Amygdala (tissue), 56 donors: ENCODE results near the gene AP1G2.
"Not testable (repeated sequence)": the region's sequence is repeated elsewhere in the genome, so short reads cannot be mapped to it uniquely, and the experiment has no call there.

Experiments used
- DNase-seq, 56 donors: peaks; one replicate each; lab custom pipeline; 2025; lab: John Stamatoyannopoulos, UW

The AP1G2 gene

DNA sequence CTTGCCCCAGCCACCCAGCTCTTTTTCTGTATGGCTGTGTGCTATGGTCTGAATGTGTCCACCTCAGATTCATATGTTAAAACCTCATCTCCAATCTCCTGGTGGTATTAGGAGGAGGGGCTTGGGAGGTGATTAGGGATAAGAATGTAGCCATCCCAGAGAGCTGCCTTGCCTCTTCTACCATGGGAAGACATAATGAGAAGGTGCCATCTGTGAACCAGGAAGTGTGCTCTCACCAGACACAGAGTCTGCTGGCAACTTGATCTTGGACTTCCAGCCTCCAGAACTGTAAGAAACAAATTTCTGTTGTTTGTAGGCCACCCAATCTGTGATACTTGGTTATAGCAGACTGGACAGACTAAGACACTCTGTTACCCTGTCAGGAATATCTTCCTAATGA lies 33.8 kb upstream of the AP1G2 start:
- DNase-seq = no peak

DNA sequence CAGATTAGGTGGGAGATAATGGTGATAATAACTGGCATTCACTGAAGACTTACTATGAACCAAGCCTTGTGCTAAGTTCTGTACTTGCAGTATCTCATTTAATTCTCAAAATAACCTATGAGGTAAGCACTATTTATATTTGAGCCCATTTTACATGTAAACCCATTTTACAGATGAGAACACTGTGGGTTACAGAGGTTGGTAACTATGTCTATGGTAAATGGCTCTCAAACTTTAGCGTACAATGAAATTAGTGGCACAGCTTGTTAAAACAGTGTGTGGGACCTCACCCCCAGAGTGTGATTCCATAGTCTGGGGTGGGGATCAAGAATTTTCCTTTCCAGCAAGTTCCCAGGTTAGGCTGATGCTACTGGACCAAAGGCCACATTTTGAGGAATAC lies 33.2 kb upstream of the AP1G2 start:
- no peak for DNase-seq

DNA sequence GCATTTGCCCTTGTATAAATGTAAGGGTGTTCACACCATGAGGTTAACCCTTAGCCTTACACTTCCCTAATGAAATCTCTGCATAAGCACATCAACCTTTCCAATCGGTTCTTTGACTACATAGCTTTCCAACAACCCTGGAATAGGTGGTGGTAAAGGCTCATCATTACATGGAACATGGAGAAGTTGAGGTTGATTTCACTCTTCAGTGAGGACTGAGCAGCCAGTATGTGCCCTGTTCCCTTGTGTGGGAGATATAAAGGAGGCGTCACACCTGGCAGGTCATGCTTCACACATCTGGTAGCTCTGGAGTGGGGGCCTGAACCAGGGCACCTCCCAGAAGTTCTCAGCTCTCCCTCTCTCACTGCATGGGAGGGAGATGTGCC lies 32.7 kb upstream of the AP1G2 start:
- DNase-seq = no peak

DNA sequence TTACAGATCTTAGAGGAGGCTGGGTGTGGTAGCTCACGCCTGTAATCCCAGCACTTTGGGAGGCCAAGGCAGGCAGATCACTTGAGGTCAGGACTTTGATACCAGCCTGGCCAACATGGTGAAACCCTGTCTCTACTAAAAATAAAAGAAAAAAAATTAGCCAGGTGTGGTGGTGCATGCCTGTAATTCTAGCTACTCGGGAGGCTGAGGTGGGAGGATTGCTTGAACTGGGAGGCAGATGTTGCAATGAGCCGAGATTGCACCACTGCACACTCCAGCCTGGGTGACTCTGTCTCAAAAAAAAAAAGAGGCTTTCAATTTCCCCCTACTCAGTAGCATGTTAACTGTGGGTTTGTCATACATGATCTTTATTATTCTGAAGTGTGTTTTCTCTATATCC lies 26.6 kb upstream of the AP1G2 start:
- DNase-seq = not testable (repeated sequence)

DNA sequence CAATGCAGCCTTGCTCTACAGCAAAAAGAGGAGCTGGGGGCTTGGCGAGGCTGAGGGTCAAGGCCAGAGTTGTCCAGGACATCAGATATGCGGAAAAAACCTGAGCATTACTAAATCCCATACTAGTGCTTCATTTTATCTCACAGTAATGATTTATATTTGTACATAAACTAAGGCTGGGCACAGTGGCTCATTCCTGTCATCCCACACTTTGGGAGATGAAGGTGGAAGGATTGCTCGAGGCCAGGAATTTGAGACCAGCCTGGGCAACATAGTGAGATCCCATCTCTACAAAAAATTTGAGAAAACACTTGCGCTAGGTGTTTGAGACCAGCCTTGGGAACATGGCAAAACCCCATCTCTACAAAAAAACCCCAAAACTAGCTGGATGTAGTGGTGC lies 22.6 kb upstream of the AP1G2 start:
- DNase-seq = no peak

DNA sequence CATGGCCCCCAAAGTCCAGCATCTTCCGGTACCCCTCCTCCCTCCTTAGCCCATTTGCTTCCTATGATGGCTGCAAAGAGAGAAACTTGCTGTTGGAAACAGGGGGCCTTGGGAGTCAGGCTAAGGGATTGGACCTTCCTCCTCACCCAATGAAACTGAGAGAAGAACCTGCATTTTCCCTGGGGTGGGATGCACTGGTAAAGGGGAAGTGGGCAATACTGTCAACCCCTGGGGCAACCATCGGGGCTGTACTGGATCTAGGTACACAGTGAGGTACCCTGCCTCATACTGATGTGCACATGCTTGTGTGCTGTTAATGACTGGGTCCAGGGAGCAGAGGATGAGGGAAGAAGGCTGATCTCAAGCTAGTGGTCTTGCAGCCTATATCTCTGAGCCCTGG lies 22.0 kb upstream of the AP1G2 start:
- DNase-seq = no peak

DNA sequence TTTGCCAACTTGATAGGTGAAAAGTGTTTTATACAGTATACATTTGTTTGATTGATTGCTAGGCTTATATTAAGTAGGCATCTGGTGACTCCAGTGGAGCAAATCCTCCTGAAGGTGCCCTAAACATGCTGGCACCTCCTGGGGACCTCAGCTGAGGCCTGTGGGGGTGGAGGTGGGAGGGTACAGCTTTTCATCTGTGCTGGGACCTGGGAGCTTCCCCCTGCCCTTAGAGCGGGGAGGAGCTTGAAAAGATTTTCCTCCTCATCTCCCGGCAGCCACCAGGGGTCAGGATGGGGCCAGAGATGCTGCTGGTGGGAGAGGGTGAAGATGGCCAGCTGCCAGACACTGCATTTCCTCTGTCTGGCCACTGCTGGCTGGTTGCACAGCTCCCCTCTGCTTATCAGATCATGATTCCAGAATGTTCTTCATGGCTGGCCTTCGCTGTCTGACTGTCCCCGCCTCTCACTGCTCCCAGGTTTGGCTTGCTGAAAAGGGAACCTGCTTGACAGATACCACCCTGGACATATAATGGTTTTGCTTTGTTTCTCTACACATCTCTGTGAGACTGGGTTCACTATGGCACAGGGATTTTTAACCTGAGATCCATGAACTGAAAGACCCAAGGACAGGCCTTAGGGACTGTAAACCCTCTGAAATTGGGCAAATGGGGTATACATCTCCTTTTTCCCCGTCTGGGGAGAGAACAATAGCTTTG lies 21.4 kb upstream of the AP1G2 start:
- peak in 51 of 56 donors; percentile 39 to 92 (median 69) for DNase-seq

DNA sequence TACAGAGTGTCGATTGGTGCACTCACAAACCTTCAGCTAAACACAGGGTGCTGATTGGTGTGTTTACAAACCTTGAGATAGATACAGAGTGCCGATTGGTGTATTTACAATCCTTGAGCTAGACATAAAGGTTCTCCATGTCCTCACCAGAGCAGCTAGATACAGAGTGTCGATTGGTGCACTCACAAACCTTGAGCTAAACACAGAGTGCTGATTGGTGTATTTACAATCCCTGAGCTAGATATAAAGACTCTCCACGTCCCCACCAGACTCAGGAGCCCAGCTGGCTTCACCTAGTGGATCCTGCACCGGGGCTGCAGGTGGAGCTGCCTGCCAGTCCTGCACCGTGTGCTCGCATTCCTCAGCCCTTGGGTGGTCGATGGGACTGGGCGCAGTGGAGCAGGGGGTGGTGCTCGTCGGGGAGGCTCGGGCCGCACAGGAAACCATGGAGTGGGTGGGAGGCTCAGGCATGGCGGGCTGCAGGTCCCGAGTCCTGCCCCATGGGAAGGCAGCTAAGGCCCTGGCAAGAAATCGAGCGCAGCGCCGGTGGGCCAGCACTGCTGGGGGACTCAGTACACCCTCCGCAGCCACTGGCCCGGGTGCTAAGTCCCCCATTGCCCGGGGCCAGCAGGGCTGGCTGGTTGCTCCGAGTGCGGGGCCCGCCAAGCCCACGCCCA lies 17.1 kb upstream of the AP1G2 start:
- DNase-seq = not testable (repeated sequence)

DNA sequence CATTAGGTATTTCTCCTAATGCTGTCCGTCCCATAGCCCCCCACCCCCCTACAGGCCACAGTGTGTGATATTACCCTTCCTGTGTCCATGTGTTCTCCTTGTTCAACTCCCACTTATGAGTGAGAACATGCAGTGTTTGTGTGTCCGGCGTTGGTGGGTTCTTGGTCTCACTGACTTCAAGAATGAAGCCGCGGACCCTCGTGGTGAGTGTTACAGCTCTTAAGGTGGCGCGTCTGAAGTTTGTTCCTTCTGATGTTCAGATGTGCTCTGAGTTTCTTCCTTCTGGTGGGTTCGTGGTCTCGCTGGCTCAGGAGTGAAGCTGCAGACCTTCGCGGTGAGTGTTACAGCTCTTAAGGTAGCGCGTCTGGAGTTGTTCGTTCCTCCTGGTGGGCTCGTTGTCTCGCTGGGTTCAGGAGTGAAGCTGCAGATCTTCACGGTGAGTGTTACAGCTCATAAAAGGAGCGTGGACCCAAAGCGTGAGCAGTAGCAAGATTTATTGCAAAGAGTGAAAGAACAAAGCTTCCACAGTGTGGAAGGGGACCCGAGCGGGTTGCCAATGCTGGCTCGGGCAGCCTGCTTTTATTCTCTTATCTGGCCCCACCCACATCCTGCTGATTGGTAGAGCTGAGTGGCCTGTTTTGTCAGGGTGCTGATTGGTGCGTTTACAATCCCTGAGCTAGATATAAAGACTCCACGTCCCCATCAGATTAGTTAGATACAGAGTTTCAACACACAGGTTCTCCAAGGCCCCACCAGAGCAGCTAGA lies 16.4 kb upstream of the AP1G2 start:
- not testable (repeated sequence) for DNase-seq

DNA sequence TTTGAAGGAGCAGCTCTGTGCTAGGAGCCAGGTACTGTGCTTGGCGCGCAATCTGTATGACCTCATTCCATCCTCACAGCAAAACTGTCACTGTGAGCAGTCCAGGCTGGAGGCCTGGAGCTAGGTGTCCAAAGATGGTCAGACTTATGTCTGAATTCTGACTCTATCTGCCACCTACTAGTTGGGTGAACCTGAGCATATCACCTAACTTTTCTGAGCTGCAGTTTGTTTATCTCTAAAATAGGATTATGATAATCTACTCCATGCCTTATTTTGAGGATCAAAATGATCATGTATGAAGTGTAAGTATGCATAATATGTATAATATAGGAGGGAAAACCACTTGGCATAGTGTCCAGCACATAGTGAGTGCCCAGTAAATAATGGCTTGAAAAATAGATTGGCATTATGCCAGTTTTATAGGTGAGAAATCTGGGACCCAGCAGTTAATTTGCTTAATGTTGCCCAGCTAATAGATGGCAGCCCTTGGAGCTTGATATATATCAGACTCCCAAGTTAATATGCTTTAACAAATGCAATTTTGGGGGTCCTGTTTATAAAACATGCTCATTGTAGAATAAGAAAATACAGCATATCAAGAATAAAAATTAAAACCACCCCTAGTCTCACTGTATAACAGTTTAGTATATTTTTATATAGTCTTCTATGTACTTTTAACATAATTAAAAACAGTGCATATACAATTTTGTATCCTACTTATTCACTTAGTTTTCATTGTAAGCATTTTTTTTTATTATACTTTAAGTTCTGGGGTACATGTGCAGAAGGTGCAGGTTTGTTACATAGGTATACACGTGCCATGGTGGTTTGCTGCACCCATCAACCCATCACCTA lies 15.5 kb upstream of the AP1G2 start:
- no peak for DNase-seq

DNA sequence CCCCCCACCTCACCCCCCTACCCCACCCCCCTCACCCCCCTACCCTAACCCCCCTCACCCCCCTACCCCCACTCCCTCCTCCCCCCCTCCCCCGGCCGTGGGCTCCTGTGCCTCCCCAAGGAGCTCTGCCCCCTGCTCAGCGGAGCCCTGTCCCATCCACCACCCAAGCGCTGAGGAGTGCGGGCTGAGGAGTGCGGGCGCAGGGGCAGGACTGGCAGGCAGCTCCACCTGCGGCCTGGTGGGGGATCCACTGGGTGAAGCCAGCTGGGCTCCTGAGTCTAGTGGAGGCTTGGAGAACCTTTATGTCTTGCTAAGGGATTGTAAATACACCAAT lies 13.3 kb upstream of the AP1G2 start:
- no peak for DNase-seq

DNA sequence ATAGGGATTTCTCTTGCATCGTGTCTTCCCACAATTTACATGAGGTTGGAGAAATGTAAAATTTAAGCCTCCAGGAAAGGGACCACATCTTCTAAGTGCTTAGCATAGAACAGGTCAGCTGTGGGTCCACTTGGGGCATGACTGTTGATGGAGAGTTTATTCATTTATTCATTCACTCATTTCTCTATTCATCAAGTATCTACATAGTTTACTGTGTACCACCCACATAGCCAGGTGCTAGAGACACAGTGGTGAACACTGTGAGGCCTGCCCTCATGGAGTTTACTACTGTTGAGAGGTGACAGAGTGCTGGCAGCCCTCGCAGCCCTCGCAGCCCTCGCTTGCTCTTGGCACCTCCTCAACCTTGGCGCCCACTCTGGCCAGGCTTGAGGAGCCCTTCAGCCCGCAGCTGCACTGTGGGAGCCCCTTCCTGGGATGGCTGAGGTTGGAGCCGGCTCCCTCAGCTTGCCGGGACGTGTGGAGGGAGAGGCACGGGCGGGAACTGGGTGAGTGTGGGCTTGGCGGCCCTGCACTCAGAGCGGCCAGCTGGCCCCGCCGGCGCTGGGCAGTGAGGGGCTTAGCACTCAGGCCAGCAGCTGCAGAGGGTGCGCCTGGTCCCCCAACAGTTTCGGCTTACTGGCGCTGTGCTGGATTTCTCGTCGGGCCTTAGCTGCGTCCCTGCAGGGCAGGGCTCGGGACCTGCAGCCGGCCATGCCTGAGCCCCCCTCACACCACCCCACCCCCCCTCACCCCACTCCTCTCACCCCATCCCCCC lies 12.7 kb upstream of the AP1G2 start:
- no peak for DNase-seq

DNA sequence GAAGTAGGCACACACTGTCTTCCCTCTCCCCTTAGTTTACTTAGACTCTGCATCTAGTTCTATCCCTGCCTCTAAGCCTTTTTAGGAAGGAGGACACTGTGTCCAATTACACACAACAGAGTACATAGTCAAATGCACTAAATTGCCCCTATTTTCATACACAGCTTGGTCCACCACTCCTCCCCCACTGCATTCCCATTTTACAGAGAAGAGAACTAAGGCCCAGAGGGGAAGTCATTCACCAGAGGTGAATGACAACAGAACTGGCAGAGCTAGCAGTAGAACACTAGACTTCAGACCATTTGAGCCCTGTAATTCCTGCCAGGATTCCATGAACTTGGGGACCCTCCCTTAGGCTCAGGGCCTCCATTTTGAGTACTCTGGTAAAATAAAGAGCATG lies 12.1 kb upstream of the AP1G2 start:
- DNase-seq = no peak

DNA sequence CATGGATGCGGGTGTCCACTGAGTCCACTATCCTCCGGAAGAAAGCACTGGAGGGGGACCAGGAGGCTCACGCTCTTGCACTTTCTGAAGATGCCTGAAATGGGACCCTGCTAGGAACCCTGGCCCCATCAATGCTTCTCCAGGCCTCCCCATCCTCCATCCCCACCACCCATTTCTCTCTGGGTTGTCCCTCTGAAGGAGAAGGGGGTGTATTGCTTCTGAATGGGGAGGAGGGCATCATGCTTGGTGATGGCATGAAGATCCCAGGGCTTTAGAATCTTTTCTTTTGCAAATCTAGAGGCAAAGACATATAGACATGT lies 11.7 kb upstream of the AP1G2 start:
- DNase-seq = no peak

DNA sequence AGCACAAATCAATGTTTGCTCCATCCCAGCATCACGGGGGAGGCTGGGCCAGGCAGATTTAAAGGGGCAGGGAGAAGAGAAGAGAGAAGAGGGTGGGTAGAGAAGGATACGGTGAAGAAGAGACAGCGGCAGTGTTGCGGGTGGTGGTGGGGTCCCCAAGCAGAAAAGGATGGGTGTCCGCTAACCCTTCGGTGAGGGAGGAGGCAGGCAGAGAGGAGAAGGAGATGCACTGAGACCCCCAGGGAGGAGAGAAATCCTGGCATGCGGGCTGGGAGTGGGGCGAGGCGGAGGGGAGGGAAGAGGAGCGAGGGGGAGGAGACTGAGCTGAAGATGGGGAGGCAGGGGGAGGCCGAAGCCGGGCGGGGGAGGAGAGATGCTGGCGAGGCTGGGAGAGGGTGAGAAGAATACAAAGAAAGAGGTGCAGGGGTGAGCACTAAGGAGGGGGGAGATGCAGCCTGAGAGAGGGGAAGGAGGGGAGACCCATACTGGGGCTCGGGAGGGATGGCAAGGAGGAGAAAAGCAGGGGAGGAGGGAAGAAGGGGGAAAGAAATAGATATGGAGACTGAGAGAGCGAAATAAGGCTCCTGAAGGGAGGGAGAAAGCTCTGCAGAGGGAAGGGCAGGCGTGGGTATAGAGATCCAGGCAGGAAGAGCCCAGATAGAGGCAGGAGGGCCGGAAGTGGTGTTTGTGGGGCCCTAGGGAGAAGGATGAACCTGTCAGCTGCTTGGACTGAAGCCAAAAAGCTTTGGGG lies 11.1 kb upstream of the AP1G2 start, which contains the start of gene JPH4:
Gene JPH4 (minus strand): TSS at position 231 of the 751 bp plus-strand sequence. CDS start 1,337 bp downstream, outside the sequence.
- peak in 38 of 56 donors; percentile 27 to 82 (median 58) for DNase-seq

DNA sequence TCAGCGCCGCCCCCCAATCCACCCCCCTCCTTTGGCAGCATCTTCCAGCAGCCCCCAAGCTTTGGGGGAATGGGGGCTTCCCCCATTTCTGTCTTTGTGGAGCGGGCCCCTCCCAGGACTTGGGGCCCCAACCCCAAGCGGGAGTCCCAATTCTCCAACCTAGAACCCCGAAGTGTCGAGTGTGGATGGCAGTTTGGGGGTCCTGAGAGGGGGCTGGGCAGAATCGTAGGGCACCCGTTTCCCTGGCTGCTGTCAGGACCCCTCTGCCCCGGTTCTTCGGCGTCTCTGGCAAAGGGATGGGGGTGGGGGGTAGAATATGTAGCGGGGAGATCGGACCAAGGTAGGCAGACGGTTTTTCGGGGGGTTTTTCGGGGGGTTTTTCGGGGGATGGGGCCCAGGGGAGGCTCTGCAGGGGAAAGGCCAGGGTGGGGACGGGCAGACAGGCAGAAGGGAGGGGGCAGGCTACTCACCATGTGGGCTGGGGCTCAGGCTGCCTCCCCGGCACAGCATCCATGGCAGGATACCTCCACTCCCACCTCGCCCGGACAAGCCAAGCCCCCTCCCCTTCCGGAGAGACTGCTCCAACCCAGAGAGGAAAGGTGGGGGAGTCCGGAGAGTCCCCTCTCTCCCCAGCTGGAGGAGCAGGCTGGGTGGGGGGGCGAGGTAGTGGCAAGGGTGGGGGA lies 10.3 kb upstream of the AP1G2 start:
- DNase-seq = peak in 3 of 56 donors; percentile 22 to 63 (median 58)

DNA sequence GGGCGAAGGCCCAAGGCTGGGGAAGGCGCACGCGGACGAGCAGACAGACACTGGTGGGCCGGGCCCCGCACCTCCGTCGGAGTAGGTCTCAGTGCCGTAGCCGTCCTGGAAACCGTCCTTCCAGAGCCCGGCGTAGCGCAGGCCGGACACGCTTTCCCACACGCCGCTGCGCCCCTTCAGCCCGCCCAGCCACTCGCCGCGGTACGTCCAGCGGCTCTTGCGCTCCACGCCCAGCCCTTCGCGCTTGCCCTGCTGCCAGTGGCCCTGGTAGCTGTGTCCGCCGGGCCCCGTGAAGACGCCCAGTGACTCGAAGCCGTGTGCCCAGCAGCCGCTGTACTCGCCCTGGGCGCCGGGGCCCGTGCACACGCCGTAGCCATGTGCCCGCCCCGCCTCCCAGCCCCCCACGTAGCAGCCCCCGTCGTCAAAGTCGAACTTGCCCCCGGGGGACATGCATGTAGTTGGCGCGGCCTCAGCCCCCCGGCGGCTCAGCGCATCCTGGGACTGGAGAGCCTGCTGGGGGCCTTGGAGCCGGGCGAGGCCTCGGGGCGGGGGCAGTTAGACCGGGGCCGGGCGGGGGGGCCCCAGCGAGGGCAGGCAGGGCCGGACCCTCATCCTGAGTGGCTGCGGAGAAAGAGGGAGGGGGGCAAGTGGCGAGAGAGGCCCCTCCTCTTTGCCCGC lies 9.6 kb upstream of the AP1G2 start:
- DNase-seq = peak in 3 of 56 donors; percentile 35 to 59 (median 40)
